Right renal cortex interstitium (tissue), 3 donors: ENCODE measurements around the gene KIF1A. TPM values are rescaled to one million over a fixed set of nuclear protein-coding genes. Genes with fewer than 3 reads are reported as not detected.

Source experiments
- DNase-seq, 3 donors: peaks; one replicate each; pipeline ENCODE4 v3.0.0-alpha.2; 2013; ENCODE audit warnings: low read depth in 3 of 3, low spot score in 2 of 3
- polyA plus RNA-seq, 3 donors: library from polyadenylated mRNA; unstranded; fragments of 120-200 nt; gene quantifications; one replicate each; pipeline ENCODE4 v1.2.1, GENCODE V29; 2013; ENCODE audit not compliant: insufficient read length in 3 of 3

KIF1A gene
- polyA plus RNA-seq, 3 donors: 7.1 to 9.5 (median 9.0) TPM

- DNase-seq: no peak
Measured at GRCh38 chr2:240670402-240670801, 149.6 kb downstream of the KIF1A start.

DNA sequence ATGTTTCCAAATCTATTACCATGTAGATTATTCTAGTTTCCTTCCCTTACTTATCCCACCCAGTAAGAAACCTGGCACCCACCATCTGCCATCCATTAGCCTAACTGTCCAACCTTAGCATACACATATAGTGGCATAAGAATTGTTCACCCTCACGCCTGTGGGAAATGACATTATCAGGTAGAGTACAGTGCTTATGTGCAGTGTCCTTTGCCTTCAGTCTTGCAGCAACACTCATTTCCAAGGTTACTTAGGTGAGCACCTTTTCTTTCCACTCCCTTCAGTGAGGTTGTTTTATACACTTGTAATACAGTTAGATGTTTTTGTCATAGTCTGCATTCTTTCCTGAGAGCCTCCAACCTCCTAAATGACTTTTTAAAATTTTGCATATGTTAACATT is 155.4 kb downstream of the KIF1A start:
- no peak for DNase-seq

Other genes starting within 250 kb of the KIF1A start
- 10 to 100 TPM; 18.1 to 20.9 (median 18.1) TPM for gene CAPN10, start 233.5 kb downstream of the KIF1A start, polyA plus RNA-seq
- 1 to 10 TPM; 1.2 TPM for gene GPR35, start 194.7 kb downstream of the KIF1A start, polyA plus RNA-seq
- 1 to 10 TPM in 1 of 3 donors, under 1 TPM in 2; 0.14 to 1.4 (median 0.74) TPM for gene AQP12B, start 137.3 kb downstream of the KIF1A start, polyA plus RNA-seq
- under 1 TPM in 2 of 3 donors, not detected in 1; 0.19 to 0.47 TPM for gene AQP12A, start 128.4 kb downstream of the KIF1A start, polyA plus RNA-seq
- under 1 TPM in 2 of 3 donors, not detected in 1; 0.04 to 0.15 TPM for gene AGXT, start 48.6 kb upstream of the KIF1A start, polyA plus RNA-seq
- 1 to 10 TPM in 2 of 3 donors, under 1 TPM in 1; 0.76 to 3.3 (median 1.3) TPM for gene MAB21L4, start 75.9 kb upstream of the KIF1A start, polyA plus RNA-seq
- under 1 TPM in 1 of 3 donors, not detected in 2; 0.04 TPM for gene CROCC2, start 86.1 kb upstream of the KIF1A start, polyA plus RNA-seq
- 1 to 10 TPM; 6.2 to 7.4 (median 6.6) TPM for gene SNED1, start 178.4 kb upstream of the KIF1A start, polyA plus RNA-seq